ENCODE data around the gene PSMD12. TPM values are rescaled to one million over a fixed set of nuclear protein-coding genes. Genes with fewer than 3 reads are reported as not detected.
A peak's percentile ranks its signal among the peaks of the same experiment; 100 is the strongest.

The PSMD12 gene
- 60.0 and 68.8 TPM in 2 replicates for total RNA-seq (2014; rRNA removed)
- percentile 97 among the genes with signal in this experiment for Bru-seq, nascent RNA
- BruChase-seq, experiment 1, labeled RNA remaining after a 6-hour chase = percentile 98 among the genes with signal in this experiment
- percentile 97 among the genes with signal in this experiment for BruChase-seq, experiment 2, labeled RNA remaining after a 2-hour chase
- long read RNA-seq, full-length matches to known transcripts = 148 of 166 reads
- long read RNA-seq, partial matches to known transcripts = 6 of 166 reads
- long read RNA-seq, other reads (novel, unspliced or antisense) = 12 of 166 reads

- ATAC-seq (peak; percentile 89), DNase-seq (peak; percentile 95)
- POLR2A ChIA-PET (ENCODE audit: unreplicated experiment) = interaction anchor here (0.6 kb wide), 1 partner anchor 249 kb away, joined by 5 read pairs; no protein-coding TSS in a partner anchor
- CTCF ChIA-PET = interaction anchor here (0.6 kb wide), 2 partner anchors 75 to 107 kb away, joined by 4 to 5 read pairs; no protein-coding TSS in a partner anchor
- Histone ChIP-seq H3K27ac (ENCODE audit: low read length) (peak within 1 kb of the TSS; percentile 81), H3K4me2 (ENCODE audit: low read length) (peak within 1 kb of the TSS; percentile 99), H3K27me3 (ENCODE audit: low read length) (no peaks in the 10 kb centered on the region), H3K4me1 (ENCODE audit: insufficient read depth, low read length) (peaks cover 33% of the 10 kb centered on the region), H3K9ac (ENCODE audit: low read length) (peak within 1 kb of the TSS; percentile 97), H3K9me2 (replicated peaks; ENCODE audit: low read length) (no peaks in the 10 kb centered on the region), H3K4me3 (ENCODE audit: low read length) (peak within 1 kb of the TSS; percentile 87), H3K36me3 (ENCODE audit: low read depth, low read length) (peaks cover 27% of the 10 kb centered on the region), H3K79me2 (ENCODE audit: low read length) (peaks cover 54% of the 10 kb centered on the region), H3F3A (ENCODE audit: low read length, unreplicated experiment) (no peaks in the 10 kb centered on the region), H4K20me1 (ENCODE audit: low read length) (peaks cover 42% of the 10 kb centered on the region), H2AFZ (ENCODE audit: low read length) (peak within 1 kb of the TSS; percentile 95), H3K9me3 (ENCODE audit: low read length) (no peaks in the 10 kb centered on the region)
- intact Hi-C loops (cut with micrococcal nuclease) = loop anchor here (5.0 kb wide), 1 partner anchor 119 kb away; the partner anchor contains the start of gene HELZ
- TF ChIP-seq EZH2 (IDR thresholded peaks at IDR 0.05; ENCODE audit: low read length, unreplicated experiment) (no peak), CTCF (conservative IDR thresholded peaks at IDR 0.05; ENCODE audit: low read depth, low read length) (no peak), EZH2phosphoT487 (IDR thresholded peaks at IDR 0.05; ENCODE audit: borderline replicate concordance, low read length) (no peak)
- TSS peak; percentile 88 for BruUV-seq (replicated peaks)
Observed at GRCh38 chr17:67366193-67367157, at the start of gene PSMD12. TSS of gene PSMD12 (minus strand) at chr17:67366577. CDS start at chr17:67366519, 58 bp downstream.

DNA sequence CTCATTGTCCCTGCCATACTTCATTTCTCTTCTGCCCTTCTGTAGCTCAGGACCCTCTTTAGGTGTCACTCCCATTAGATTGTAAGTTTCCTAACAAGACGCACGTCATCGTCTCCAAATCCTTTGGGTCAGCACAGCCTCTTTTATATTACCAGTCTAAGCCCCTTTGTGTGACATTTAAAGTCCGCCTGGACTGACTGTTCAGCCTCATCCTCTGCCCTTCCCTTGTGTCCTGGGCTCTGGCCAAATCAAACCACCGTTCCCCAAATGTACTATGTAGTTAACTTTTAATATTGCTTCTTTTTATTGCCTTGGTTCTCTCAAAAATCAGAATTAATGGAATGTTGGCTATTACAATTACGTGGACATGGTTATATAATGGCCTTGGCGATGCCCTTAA lies 48.9 kb upstream of the PSMD12 start:
- Histone ChIP-seq H3K4me1 (ENCODE audit: insufficient read depth, low read length) (no peaks in the 10 kb centered on the region), H2AFZ (ENCODE audit: low read length) (no peak overlapping the region), H3K4me3 (ENCODE audit: low read length) (no peak overlapping the region), H3K36me3 (ENCODE audit: low read depth, low read length) (no peaks in the 10 kb centered on the region), H3K9me2 (replicated peaks; ENCODE audit: low read length) (no peaks in the 10 kb centered on the region), H3K9me3 (ENCODE audit: low read length) (no peaks in the 10 kb centered on the region), H3K27me3 (ENCODE audit: low read length) (no peaks in the 10 kb centered on the region), H3F3A (ENCODE audit: low read length, unreplicated experiment) (no peaks in the 10 kb centered on the region), H4K20me1 (ENCODE audit: low read length) (no peaks in the 10 kb centered on the region), H3K9ac (ENCODE audit: low read length) (no peak overlapping the region), H3K4me2 (ENCODE audit: low read length) (no peak overlapping the region), H3K27ac (ENCODE audit: low read length) (no peak overlapping the region), H3K79me2 (ENCODE audit: low read length) (no peaks in the 10 kb centered on the region)
- no peak for ATAC-seq
- DNase-seq = no peak
- CTCF ChIA-PET = no interaction called here
- TF ChIP-seq EZH2phosphoT487 (IDR thresholded peaks at IDR 0.05; ENCODE audit: borderline replicate concordance, low read length) (no peak), CTCF (conservative IDR thresholded peaks at IDR 0.05; ENCODE audit: low read depth, low read length) (no peak), EZH2 (IDR thresholded peaks at IDR 0.05; ENCODE audit: low read length, unreplicated experiment) (no peak)
- POLR2A ChIA-PET (ENCODE audit: unreplicated experiment) = no interaction called here
- intact Hi-C loops (cut with micrococcal nuclease) = no loop called here
- no TSS peak for BruUV-seq (replicated peaks)

Measured in PC-3 (cell line).